ENCODE measurements around the gene UMODL1.

DNA sequence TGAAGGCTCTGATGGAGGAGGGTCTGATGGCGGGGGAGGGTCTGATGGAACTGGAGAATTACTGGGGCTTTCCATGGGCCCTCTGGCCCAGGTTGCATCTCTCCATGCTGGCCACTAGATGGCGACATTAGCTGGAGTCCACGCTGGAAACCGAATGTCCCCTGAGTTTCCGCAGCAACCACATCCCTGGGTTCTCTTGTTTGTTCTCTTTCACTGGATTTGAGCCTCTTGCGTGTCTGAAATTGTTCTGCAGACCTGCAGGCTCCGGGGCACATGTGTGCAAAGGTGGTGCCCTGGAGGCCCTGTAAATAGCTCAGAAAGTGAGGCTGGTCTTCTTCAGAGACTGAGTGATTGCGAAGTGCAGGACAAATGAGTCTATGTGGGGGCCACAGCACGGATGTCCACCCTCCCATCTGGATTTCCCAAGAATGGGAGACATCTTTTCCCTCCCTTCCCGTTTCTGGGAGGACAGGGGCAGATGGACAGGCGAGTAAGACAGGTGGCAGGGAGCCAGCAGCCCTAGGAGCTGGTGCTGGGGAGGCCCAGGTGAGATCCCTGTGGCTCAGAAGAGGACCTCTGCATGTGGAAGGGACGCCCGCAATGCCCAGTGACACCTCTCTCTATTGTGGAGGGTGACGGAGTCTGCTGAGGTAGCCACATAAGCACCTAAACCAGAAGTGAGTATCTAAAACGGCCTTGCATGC is 74.6 kb downstream of the UMODL1 start:
- TF ChIP-seq, protein P1, sequence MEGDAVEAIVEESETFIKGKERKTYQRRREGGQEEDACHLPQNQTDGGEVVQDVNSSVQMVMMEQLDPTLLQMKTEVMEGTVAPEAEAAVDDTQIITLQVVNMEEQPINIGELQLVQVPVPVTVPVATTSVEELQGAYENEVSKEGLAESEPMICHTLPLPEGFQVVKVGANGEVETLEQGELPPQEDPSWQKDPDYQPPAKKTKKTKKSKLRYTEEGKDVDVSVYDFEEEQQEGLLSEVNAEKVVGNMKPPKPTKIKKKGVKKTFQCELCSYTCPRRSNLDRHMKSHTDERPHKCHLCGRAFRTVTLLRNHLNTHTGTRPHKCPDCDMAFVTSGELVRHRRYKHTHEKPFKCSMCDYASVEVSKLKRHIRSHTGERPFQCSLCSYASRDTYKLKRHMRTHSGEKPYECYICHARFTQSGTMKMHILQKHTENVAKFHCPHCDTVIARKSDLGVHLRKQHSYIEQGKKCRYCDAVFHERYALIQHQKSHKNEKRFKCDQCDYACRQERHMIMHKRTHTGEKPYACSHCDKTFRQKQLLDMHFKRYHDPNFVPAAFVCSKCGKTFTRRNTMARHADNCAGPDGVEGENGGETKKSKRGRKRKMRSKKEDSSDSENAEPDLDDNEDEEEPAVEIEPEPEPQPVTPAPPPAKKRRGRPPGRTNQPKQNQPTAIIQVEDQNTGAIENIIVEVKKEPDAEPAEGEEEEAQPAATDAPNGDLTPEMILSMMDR (IDR thresholded peaks at IDR 0.05; ENCODE audit: poor library complexity): peak; percentile 85
- TF ChIP-seq EZH2 (IDR thresholded peaks at IDR 0.05; ENCODE audit: borderline replicate concordance): no peak
